ENCODE results near the gene PRKAR2B.

The PRKAR2B gene

GRCh38 chr7:107012691-107013090 lies 31.8 kb upstream of the PRKAR2B start:
- Histone ChIP-seq H3K36me3 (ENCODE audit: control insufficient read depth in 2 of 2, insufficient read depth in 2 of 2, low read length in 2 of 2) (no peaks in the 10 kb centered on the region), H3K27me3 (ENCODE audit: control insufficient read depth in 1 of 2, insufficient read depth in 2 of 2, low read length in 2 of 2) (peaks cover 0 to 2% of the 10 kb centered on the region in 2 donors), H3K4me1 (ENCODE audit: control insufficient read depth, insufficient read depth, low read length) (no peaks in the 10 kb centered on the region), H3K4me3 (ENCODE audit: low read length in 2 of 2) (no peak overlapping the region), H3K9me3 (ENCODE audit: control insufficient read depth in 2 of 2, low read length in 2 of 2) (no peaks in the 10 kb centered on the region), H3K27ac (ENCODE audit: low read length) (no peak overlapping the region), H3K9ac (ENCODE audit: low read length in 2 of 2) (no peak overlapping the region)

- Histone ChIP-seq H3K36me3 (ENCODE audit: control insufficient read depth in 2 of 2, insufficient read depth in 2 of 2, low read length in 2 of 2) (no peaks in the 10 kb centered on the region), H3K4me1 (ENCODE audit: control insufficient read depth, insufficient read depth, low read length) (no peaks in the 10 kb centered on the region), H3K9ac (ENCODE audit: low read length in 2 of 2) (no peak overlapping the region), H3K27me3 (ENCODE audit: control insufficient read depth in 1 of 2, insufficient read depth in 2 of 2, low read length in 2 of 2) (peaks cover 0 to 2% of the 10 kb centered on the region in 2 donors), H3K27ac (ENCODE audit: low read length) (no peak overlapping the region), H3K4me3 (ENCODE audit: low read length in 2 of 2) (no peak overlapping the region), H3K9me3 (ENCODE audit: control insufficient read depth in 2 of 2, low read length in 2 of 2) (no peaks in the 10 kb centered on the region)
Measured at GRCh38 chr7:107014387-107015023, 30.0 kb upstream of the PRKAR2B start.

GRCh38 chr7:107016312-107016711 lies 28.2 kb upstream of the PRKAR2B start:
- H3K27me3 ChIP-seq (ENCODE audit: control insufficient read depth in 1 of 2, insufficient read depth in 2 of 2, low read length in 2 of 2) = peaks cover 0 to 2% of the 10 kb centered on the region in 2 donors
- no peaks in the 10 kb centered on the region for H3K4me1 ChIP-seq (ENCODE audit: control insufficient read depth, insufficient read depth, low read length)
- H3K9ac ChIP-seq (ENCODE audit: low read length in 2 of 2) = no peak overlapping the region
- no peaks in the 10 kb centered on the region for H3K9me3 ChIP-seq (ENCODE audit: control insufficient read depth in 2 of 2, low read length in 2 of 2)
- H3K36me3 ChIP-seq (ENCODE audit: control insufficient read depth in 2 of 2, insufficient read depth in 2 of 2, low read length in 2 of 2) = no peaks in the 10 kb centered on the region
- H3K27ac ChIP-seq (ENCODE audit: low read length) = no peak overlapping the region
- H3K4me3 ChIP-seq (ENCODE audit: low read length in 2 of 2) = no peak overlapping the region

GRCh38 chr7:107017965-107018719 lies 26.4 kb upstream of the PRKAR2B start:
- no peak overlapping the region for H3K27ac ChIP-seq (ENCODE audit: low read length)
- peaks cover 0 to 2% of the 10 kb centered on the region in 2 donors for H3K27me3 ChIP-seq (ENCODE audit: control insufficient read depth in 1 of 2, insufficient read depth in 2 of 2, low read length in 2 of 2)
- H3K4me1 ChIP-seq (ENCODE audit: control insufficient read depth, insufficient read depth, low read length) = no peaks in the 10 kb centered on the region
- H3K9me3 ChIP-seq (ENCODE audit: control insufficient read depth in 2 of 2, low read length in 2 of 2) = no peaks in the 10 kb centered on the region
- no peak overlapping the region for H3K9ac ChIP-seq (ENCODE audit: low read length in 2 of 2)
- H3K4me3 ChIP-seq (ENCODE audit: low read length in 2 of 2) = no peak overlapping the region
- H3K36me3 ChIP-seq (ENCODE audit: control insufficient read depth in 2 of 2, insufficient read depth in 2 of 2, low read length in 2 of 2) = no peaks in the 10 kb centered on the region

- Histone ChIP-seq H3K36me3 (ENCODE audit: control insufficient read depth in 2 of 2, insufficient read depth in 2 of 2, low read length in 2 of 2) (no peaks in the 10 kb centered on the region), H3K4me1 (ENCODE audit: control insufficient read depth, insufficient read depth, low read length) (no peaks in the 10 kb centered on the region), H3K27ac (ENCODE audit: low read length) (no peak overlapping the region), H3K9me3 (ENCODE audit: control insufficient read depth in 2 of 2, low read length in 2 of 2) (peaks cover 0 to 3% of the 10 kb centered on the region in 2 donors), H3K27me3 (ENCODE audit: control insufficient read depth in 1 of 2, insufficient read depth in 2 of 2, low read length in 2 of 2) (no peaks in the 10 kb centered on the region), H3K4me3 (ENCODE audit: low read length in 2 of 2) (no peak overlapping the region), H3K9ac (ENCODE audit: low read length in 2 of 2) (no peak overlapping the region)
Measured at GRCh38 chr7:107020400-107020799, 24.1 kb upstream of the PRKAR2B start.

DNA sequence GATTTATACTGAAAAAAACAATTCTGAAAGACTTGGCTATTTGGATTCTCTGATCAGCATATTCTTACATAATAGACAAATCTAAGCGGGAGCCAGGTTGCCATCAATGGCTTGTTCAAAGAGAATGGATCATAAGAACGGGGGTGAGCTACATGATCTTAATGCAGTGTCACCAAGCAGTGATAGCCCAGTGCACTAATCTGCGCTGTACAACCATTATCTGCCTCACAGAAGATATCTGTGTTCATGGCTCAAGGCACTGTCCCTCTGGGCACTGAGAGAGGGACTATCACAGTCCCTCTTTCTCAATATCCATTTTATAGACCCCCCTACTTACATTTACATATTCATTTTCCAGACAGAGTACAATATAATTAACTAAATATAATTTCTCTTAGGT lies 22.9 kb upstream of the PRKAR2B start:
- Histone ChIP-seq H3K36me3 (ENCODE audit: control insufficient read depth in 2 of 2, insufficient read depth in 2 of 2, low read length in 2 of 2) (no peaks in the 10 kb centered on the region), H3K9me3 (ENCODE audit: control insufficient read depth in 2 of 2, low read length in 2 of 2) (peaks cover 0 to 3% of the 10 kb centered on the region in 2 donors), H3K4me3 (ENCODE audit: low read length in 2 of 2) (no peak overlapping the region), H3K9ac (ENCODE audit: low read length in 2 of 2) (no peak overlapping the region), H3K4me1 (ENCODE audit: control insufficient read depth, insufficient read depth, low read length) (no peaks in the 10 kb centered on the region), H3K27ac (ENCODE audit: low read length) (no peak overlapping the region), H3K27me3 (ENCODE audit: control insufficient read depth in 1 of 2, insufficient read depth in 2 of 2, low read length in 2 of 2) (no peaks in the 10 kb centered on the region)

DNA sequence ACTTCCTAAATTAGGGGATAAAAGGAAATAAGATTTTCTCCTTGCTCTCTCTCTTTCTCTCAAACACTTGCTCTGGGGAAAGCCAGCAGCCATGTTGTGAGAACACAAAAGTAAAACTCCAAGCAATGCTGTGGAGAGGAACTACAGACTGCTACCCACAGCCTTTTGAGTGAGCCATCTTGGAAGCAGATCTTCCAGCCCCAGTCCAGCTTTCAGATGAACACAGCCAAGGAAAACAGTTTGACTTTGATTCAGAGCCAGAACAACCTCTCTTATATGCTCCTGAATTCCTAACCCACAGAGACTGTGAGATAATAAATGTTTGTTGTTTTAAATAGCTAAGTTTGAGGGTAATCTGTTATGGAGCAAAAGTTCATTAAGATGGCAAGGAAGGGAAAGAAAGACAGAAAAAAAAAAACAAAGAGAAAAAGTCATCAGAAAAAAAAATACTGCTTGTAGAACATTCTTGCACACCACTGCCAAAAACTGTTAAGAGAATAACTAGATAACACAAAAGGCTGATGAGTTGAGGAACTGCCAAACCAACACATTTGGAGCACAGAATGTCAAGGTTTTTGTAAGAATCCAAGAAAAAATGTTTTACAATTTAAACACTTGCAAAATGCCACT lies 20.9 kb upstream of the PRKAR2B start:
- no peak overlapping the region for H3K27ac ChIP-seq (ENCODE audit: low read length)

GRCh38 chr7:107024906-107025305 lies 19.6 kb upstream of the PRKAR2B start:
- no peak overlapping the region for H3K4me3 ChIP-seq (ENCODE audit: low read length in 2 of 2)
- no peaks in the 10 kb centered on the region for H3K36me3 ChIP-seq (ENCODE audit: control insufficient read depth in 2 of 2, insufficient read depth in 2 of 2, low read length in 2 of 2)
- no peak overlapping the region for H3K9ac ChIP-seq (ENCODE audit: low read length in 2 of 2)
- no peaks in the 10 kb centered on the region for H3K4me1 ChIP-seq (ENCODE audit: control insufficient read depth, insufficient read depth, low read length)
- no peak overlapping the region for H3K27ac ChIP-seq (ENCODE audit: low read length)
- peaks cover 0 to 3% of the 10 kb centered on the region in 2 donors for H3K9me3 ChIP-seq (ENCODE audit: control insufficient read depth in 2 of 2, low read length in 2 of 2)
- H3K27me3 ChIP-seq (ENCODE audit: control insufficient read depth in 1 of 2, insufficient read depth in 2 of 2, low read length in 2 of 2) = no peaks in the 10 kb centered on the region

More for the DNA sequence above, 20.9 kb upstream of the PRKAR2B start:
- Histone ChIP-seq H3K4me1 (ENCODE audit: control insufficient read depth, insufficient read depth, low read length) (no peaks in the 10 kb centered on the region), H3K9ac (ENCODE audit: low read length in 2 of 2) (no peak overlapping the region), H3K9me3 (ENCODE audit: control insufficient read depth in 2 of 2, low read length in 2 of 2) (peaks cover 0 to 3% of the 10 kb centered on the region in 2 donors), H3K4me3 (ENCODE audit: low read length in 2 of 2) (no peak overlapping the region), H3K36me3 (ENCODE audit: control insufficient read depth in 2 of 2, insufficient read depth in 2 of 2, low read length in 2 of 2) (no peaks in the 10 kb centered on the region), H3K27me3 (ENCODE audit: control insufficient read depth in 1 of 2, insufficient read depth in 2 of 2, low read length in 2 of 2) (no peaks in the 10 kb centered on the region)

- Histone ChIP-seq H3K4me3 (ENCODE audit: low read length in 2 of 2) (no peak overlapping the region), H3K27me3 (ENCODE audit: control insufficient read depth in 1 of 2, insufficient read depth in 2 of 2, low read length in 2 of 2) (no peaks in the 10 kb centered on the region)
Measured at GRCh38 chr7:107025449-107026103, 18.9 kb upstream of the PRKAR2B start.

GRCh38 chr7:107026166-107026565 lies 18.3 kb upstream of the PRKAR2B start:
- Histone ChIP-seq H3K27ac (ENCODE audit: low read length) (no peak overlapping the region), H3K9me3 (ENCODE audit: control insufficient read depth in 2 of 2, low read length in 2 of 2) (peaks cover 0 to 3% of the 10 kb centered on the region in 2 donors), H3K27me3 (ENCODE audit: control insufficient read depth in 1 of 2, insufficient read depth in 2 of 2, low read length in 2 of 2) (no peaks in the 10 kb centered on the region), H3K9ac (ENCODE audit: low read length in 2 of 2) (no peak overlapping the region), H3K4me1 (ENCODE audit: control insufficient read depth, insufficient read depth, low read length) (no peaks in the 10 kb centered on the region), H3K4me3 (ENCODE audit: low read length in 2 of 2) (no peak overlapping the region), H3K36me3 (ENCODE audit: control insufficient read depth in 2 of 2, insufficient read depth in 2 of 2, low read length in 2 of 2) (no peaks in the 10 kb centered on the region)

More at GRCh38 chr7:107025449-107026103, 18.9 kb upstream of the PRKAR2B start:
- no peak overlapping the region for H3K27ac ChIP-seq (ENCODE audit: low read length)
- peaks cover 0 to 3% of the 10 kb centered on the region in 2 donors for H3K9me3 ChIP-seq (ENCODE audit: control insufficient read depth in 2 of 2, low read length in 2 of 2)
- no peak overlapping the region for H3K9ac ChIP-seq (ENCODE audit: low read length in 2 of 2)
- no peaks in the 10 kb centered on the region for H3K36me3 ChIP-seq (ENCODE audit: control insufficient read depth in 2 of 2, insufficient read depth in 2 of 2, low read length in 2 of 2)
- H3K4me1 ChIP-seq (ENCODE audit: control insufficient read depth, insufficient read depth, low read length) = no peaks in the 10 kb centered on the region

Measured in stomach smooth muscle (tissue), 2 donors.